ENCODE data around the gene MSS51.

The MSS51 gene

GRCh38 chr10:73433538-73433867, at the start of gene MSS51:
TSS of gene MSS51 (minus strand) at chr10:73433561. CDS start at chr10:73428284, 5,277 bp downstream.
- Mint-ChIP-seq H3K4me1 (peaks cover 11% of the 10 kb centered on the region), H3K27ac (peak within 1 kb of the TSS; percentile 78), H3K9me3 (no peaks in the 10 kb centered on the region), H3K36me3 (peaks cover 13% of the 10 kb centered on the region), H3K27me3 (no peaks in the 10 kb centered on the region), H3K4me3 (no peak within 1 kb of the TSS)
- no peak for DNase-seq
- CTCF ChIA-PET: interaction anchor here (1.7 kb wide), 1 partner anchor 12 kb away, joined by 3 read pairs; no protein-coding TSS in a partner anchor

GRCh38 chr10:73480158-73480557, 46.8 kb upstream of the MSS51 start:
- Mint-ChIP-seq H3K27me3 (no peaks in the 10 kb centered on the region), H3K4me3 (no peak overlapping the region), H3K27ac (no peak overlapping the region), H3K9me3 (no peaks in the 10 kb centered on the region), H3K4me1 (peaks cover 8% of the 10 kb centered on the region), H3K36me3 (peaks cover 30% of the 10 kb centered on the region)
- CTCF ChIA-PET: interaction anchor here (1.1 kb wide), 1 partner anchor 15 kb away, joined by 3 read pairs; no protein-coding TSS in a partner anchor
- no peak for DNase-seq

- Mint-ChIP-seq H3K36me3 (peaks cover 36% of the 10 kb centered on the region), H3K27ac (no peak overlapping the region), H3K4me1 (peaks cover 8% of the 10 kb centered on the region), H3K4me3 (no peak overlapping the region), H3K27me3 (no peaks in the 10 kb centered on the region), H3K9me3 (no peaks in the 10 kb centered on the region)
- CTCF ChIA-PET: no interaction called here
- no peak for DNase-seq
These were observed 45.3 kb upstream of the MSS51 start for GRCh38 chr10:73478636-73479035.

- Mint-ChIP-seq H3K27me3 (no peaks in the 10 kb centered on the region), H3K36me3 (peaks cover 40% of the 10 kb centered on the region), H3K4me1 (peaks cover 11% of the 10 kb centered on the region), H3K9me3 (no peaks in the 10 kb centered on the region), H3K4me3 (no peak overlapping the region), H3K27ac (no peak overlapping the region)
- no peak for DNase-seq
- CTCF ChIA-PET: no interaction called here
These were observed 37.9 kb upstream of the MSS51 start for GRCh38 chr10:73471226-73471625.

- H3K36me3 Mint-ChIP-seq: peaks cover 41% of the 10 kb centered on the region
- no peaks in the 10 kb centered on the region for H3K27me3 Mint-ChIP-seq
- no peaks in the 10 kb centered on the region for H3K9me3 Mint-ChIP-seq
These were observed 36.2 kb upstream of the MSS51 start for GRCh38 chr10:73469579-73469978.

GRCh38 chr10:73467206-73467605, 33.8 kb upstream of the MSS51 start:
- H3K36me3 Mint-ChIP-seq: peaks cover 46% of the 10 kb centered on the region
- no peaks in the 10 kb centered on the region for H3K9me3 Mint-ChIP-seq
- H3K4me1 Mint-ChIP-seq: peaks cover 11% of the 10 kb centered on the region
- no peak for DNase-seq
- CTCF ChIA-PET: no interaction called here
- no peaks in the 10 kb centered on the region for H3K27me3 Mint-ChIP-seq
- H3K4me3 Mint-ChIP-seq: no peak overlapping the region
- H3K27ac Mint-ChIP-seq: no peak overlapping the region

More at GRCh38 chr10:73469579-73469978, 36.2 kb upstream of the MSS51 start:
- Mint-ChIP-seq H3K4me1 (peaks cover 11% of the 10 kb centered on the region), H3K27ac (no peak overlapping the region), H3K4me3 (no peak overlapping the region)
- no peak for DNase-seq
- CTCF ChIA-PET: no interaction called here

- Mint-ChIP-seq H3K27me3 (no peaks in the 10 kb centered on the region), H3K36me3 (peaks cover 42% of the 10 kb centered on the region), H3K27ac (no peak overlapping the region), H3K4me3 (no peak overlapping the region), H3K9me3 (no peaks in the 10 kb centered on the region), H3K4me1 (peaks cover 11% of the 10 kb centered on the region)
- DNase-seq: no peak
- CTCF ChIA-PET: no interaction called here
These were observed 32.8 kb upstream of the MSS51 start for GRCh38 chr10:73465978-73466726.

GRCh38 chr10:73460897-73461296, 27.5 kb upstream of the MSS51 start:
- Mint-ChIP-seq H3K36me3 (peaks cover 31% of the 10 kb centered on the region), H3K4me1 (no peaks in the 10 kb centered on the region), H3K27me3 (no peaks in the 10 kb centered on the region), H3K9me3 (no peaks in the 10 kb centered on the region), H3K4me3 (no peak overlapping the region), H3K27ac (no peak overlapping the region)
- DNase-seq: no peak
- CTCF ChIA-PET: no interaction called here

- H3K9me3 Mint-ChIP-seq: no peaks in the 10 kb centered on the region
- H3K36me3 Mint-ChIP-seq: peaks cover 23% of the 10 kb centered on the region
- no peaks in the 10 kb centered on the region for H3K4me1 Mint-ChIP-seq
- no peak overlapping the region for H3K4me3 Mint-ChIP-seq
- CTCF ChIA-PET: no interaction called here
- no peak for DNase-seq
- H3K27ac Mint-ChIP-seq: no peak overlapping the region
- no peaks in the 10 kb centered on the region for H3K27me3 Mint-ChIP-seq
These were observed 26.4 kb upstream of the MSS51 start for GRCh38 chr10:73459683-73460314.

- no peak for DNase-seq
- CTCF ChIA-PET: no interaction called here
- no peaks in the 10 kb centered on the region for H3K27me3 Mint-ChIP-seq
- no peak overlapping the region for H3K27ac Mint-ChIP-seq
- H3K9me3 Mint-ChIP-seq: no peaks in the 10 kb centered on the region
- H3K36me3 Mint-ChIP-seq: peaks cover 19% of the 10 kb centered on the region
- H3K4me3 Mint-ChIP-seq: no peak overlapping the region
- no peaks in the 10 kb centered on the region for H3K4me1 Mint-ChIP-seq
These were observed 23.0 kb upstream of the MSS51 start for GRCh38 chr10:73456187-73456890.

- Mint-ChIP-seq H3K4me1 (no peaks in the 10 kb centered on the region), H3K36me3 (peaks cover 27% of the 10 kb centered on the region), H3K4me3 (no peak overlapping the region), H3K9me3 (no peaks in the 10 kb centered on the region), H3K27me3 (no peaks in the 10 kb centered on the region), H3K27ac (no peak overlapping the region)
- DNase-seq: no peak
- CTCF ChIA-PET: interaction anchor here (0.6 kb wide), 1 partner anchor 81 kb away, joined by 3 read pairs; no protein-coding TSS in a partner anchor
These were observed 15.8 kb upstream of the MSS51 start for GRCh38 chr10:73449113-73449512.

GRCh38 chr10:73448384-73448783, 15.0 kb upstream of the MSS51 start:
- CTCF ChIA-PET: no interaction called here
- Mint-ChIP-seq H3K4me1 (no peaks in the 10 kb centered on the region), H3K9me3 (no peaks in the 10 kb centered on the region), H3K27ac (no peak overlapping the region), H3K27me3 (no peaks in the 10 kb centered on the region), H3K36me3 (peaks cover 28% of the 10 kb centered on the region), H3K4me3 (no peak overlapping the region)
- DNase-seq: no peak

GRCh38 chr10:73446926-73447325, 13.6 kb upstream of the MSS51 start:
- Mint-ChIP-seq H3K4me3 (no peak overlapping the region), H3K4me1 (no peaks in the 10 kb centered on the region), H3K9me3 (no peaks in the 10 kb centered on the region), H3K36me3 (peaks cover 30% of the 10 kb centered on the region), H3K27ac (no peak overlapping the region), H3K27me3 (no peaks in the 10 kb centered on the region)
- DNase-seq: no peak
- CTCF ChIA-PET: interaction anchor here (0.8 kb wide), 1 partner anchor 81 kb away, joined by 3 read pairs; no protein-coding TSS in a partner anchor

GRCh38 chr10:73444457-73444856, 11.1 kb upstream of the MSS51 start:
- Mint-ChIP-seq H3K27ac (no peak overlapping the region), H3K4me3 (no peak overlapping the region), H3K36me3 (peaks cover 32% of the 10 kb centered on the region), H3K9me3 (no peaks in the 10 kb centered on the region), H3K27me3 (no peaks in the 10 kb centered on the region), H3K4me1 (no peaks in the 10 kb centered on the region)
- no peak for DNase-seq
- CTCF ChIA-PET: no interaction called here

All from activated naive CD4-positive, alpha-beta T cell treated with anti-CD3 and anti-CD28 coated beads, Interleukin-2, amount 10 ng/mL, durations not matched to agents 7 days and 5 days (primary cell).